ENCODE results near the gene SAFB.

- no peak for TF ChIP-seq BHLHE40 (IDR thresholded peaks at IDR 0.05; ENCODE audit: low read depth, low read length)
- no peak for TF ChIP-seq CTCF (conservative IDR thresholded peaks at IDR 0.05; ENCODE audit: low read depth, low read length)
- no peak for TF ChIP-seq POLR2A (IDR thresholded peaks at IDR 0.05; ENCODE audit: low read depth, low read length)
- no peak for TF ChIP-seq USF2 (IDR thresholded peaks at IDR 0.05; ENCODE audit: low read depth, low read length)
Observed at GRCh38 chr19:5681391-5682106, 58.7 kb downstream of the SAFB start.
